Dedifferentiated amniotic fluid mesenchymal stem cell (primary cell): Measurements from ENCODE around the gene TMEM140.

Experiments used
- DNase-seq: peaks from one replicate; pipeline ENCODE4 v3.0.0-alpha.2; 2016; ENCODE audit errors: extremely low spot score

The TMEM140 gene

GRCh38 chr7:135174941-135175340 lies 27.1 kb downstream of the TMEM140 start:
- no peak for DNase-seq

- DNase-seq, result no peak
These were observed 28.1 kb downstream of the TMEM140 start for GRCh38 chr7:135175931-135176330.

- no peak for DNase-seq
These were observed 29.3 kb downstream of the TMEM140 start for GRCh38 chr7:135177028-135177696.

GRCh38 chr7:135178364-135178763 lies 30.5 kb downstream of the TMEM140 start:
- DNase-seq, result no peak

GRCh38 chr7:135179321-135179925 lies 31.6 kb downstream of the TMEM140 start:
- DNase-seq, result no peak

GRCh38 chr7:135180122-135180521 lies 32.2 kb downstream of the TMEM140 start:
- no peak for DNase-seq

- DNase-seq, result no peak
These were observed 33.5 kb downstream of the TMEM140 start for GRCh38 chr7:135181261-135181928.

GRCh38 chr7:135181929-135182678 lies 34.2 kb downstream of the TMEM140 start:
- DNase-seq, result no peak

- no peak for DNase-seq
These were observed 35.6 kb downstream of the TMEM140 start for GRCh38 chr7:135183478-135183877.

DNA sequence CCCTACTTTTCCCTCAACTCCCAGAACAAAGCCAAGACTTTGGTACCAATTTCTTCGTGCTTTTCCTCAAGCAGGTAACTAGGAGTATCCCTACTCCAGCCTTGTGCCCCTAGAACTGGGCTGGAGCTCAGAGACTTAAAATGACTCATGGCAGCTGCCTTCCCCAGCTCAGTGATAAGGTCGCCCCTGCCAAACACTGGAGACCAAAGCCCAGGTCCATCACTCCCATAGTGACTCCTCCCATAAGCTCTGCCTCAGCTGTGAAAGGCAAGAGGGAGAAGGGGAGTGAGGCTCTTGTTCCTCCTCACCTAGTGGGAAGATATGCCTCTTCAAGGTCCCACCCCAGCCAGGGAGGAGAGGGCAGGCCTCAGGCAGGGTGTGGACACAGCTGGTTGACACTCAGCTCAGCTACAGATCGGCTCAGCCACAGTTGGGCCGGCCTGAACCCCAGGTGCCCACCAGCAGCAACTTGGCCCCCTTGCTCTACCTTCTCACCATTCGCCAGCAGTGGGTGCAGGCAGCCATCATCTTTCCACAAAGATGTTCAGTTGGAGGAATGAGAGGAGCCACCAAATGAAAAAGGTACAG lies 36.5 kb downstream of the TMEM140 start:
- no peak for DNase-seq

GRCh38 chr7:135185471-135186260 lies 37.8 kb downstream of the TMEM140 start:
- DNase-seq, result no peak

DNA sequence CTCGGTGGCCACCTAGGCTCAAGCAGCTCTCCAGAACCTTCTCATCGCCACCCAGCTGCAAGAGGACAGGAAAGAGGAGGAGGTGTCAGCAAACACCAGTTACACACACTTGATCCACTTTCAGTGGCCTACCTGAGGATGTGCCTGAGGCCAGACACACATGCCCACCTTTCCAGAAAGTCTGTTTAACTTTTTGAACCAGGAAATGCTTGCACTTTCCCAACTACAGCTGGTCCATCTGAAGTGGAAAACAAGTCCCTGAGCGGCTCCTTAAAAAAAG lies 38.3 kb downstream of the TMEM140 start:
- DNase-seq, result no peak

DNA sequence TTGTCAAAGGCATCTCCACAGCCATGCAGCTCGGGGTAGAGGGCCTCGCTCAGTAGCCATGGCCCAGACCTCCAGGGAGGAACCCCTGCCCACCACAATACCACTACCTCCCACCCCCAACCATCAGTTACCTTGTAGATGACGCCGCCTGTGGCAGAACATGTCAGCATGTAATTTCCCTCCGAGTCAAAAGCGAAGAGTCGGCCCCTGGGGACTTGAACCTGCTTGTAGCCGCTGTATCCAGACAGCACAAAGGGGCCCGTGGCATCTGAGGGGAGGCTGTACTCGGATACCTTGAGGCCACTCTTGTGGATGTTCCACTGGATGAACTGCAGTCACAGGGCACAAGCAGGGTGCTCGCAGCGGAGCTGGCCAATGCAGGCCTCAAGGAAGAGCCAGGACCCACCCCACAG lies 39.0 kb downstream of the TMEM140 start:
- no peak for DNase-seq

- DNase-seq, result no peak
These were observed 40.6 kb downstream of the TMEM140 start for GRCh38 chr7:135188298-135188984.

DNA sequence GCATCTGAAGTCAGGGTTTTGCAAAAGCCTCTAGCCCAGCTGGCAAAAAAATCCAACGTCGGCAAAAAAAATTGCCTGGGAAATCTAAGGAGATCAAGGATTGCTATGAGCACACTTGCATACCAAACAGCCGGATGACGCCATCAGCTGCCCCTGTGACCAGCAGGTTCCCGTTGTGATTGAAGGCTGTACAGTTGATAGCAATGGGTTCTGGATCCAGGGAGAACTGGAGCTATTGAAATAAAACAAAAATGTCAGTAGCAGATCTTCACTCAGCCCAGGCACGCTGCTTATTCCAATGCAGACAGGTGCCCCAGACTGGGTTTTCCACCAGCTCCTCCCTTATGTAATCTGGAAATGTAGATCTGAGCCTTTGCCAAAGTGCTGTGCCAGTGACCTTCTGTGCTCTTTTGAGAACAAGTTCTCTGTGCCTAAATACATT lies 41.4 kb downstream of the TMEM140 start:
- DNase-seq, result no peak

GRCh38 chr7:135189961-135190360 lies 42.1 kb downstream of the TMEM140 start:
- no peak for DNase-seq

DNA sequence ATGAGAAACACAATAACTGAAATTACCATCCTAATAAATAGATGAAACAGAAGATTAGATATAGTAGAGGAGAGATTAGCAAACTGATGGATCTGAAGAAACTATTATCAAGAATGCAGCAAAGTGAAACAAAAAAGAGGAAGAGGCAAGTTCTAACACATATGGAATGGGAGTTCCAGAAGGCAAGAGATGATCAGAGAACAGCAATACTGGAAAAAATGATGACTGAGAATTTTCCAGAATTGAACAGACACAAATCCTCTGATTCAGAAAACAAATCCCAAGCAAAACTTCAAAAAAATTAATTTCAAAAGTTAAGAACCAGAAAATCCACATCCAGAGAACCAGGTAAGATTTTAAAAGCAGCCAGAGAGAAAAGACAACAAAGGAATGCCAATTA lies 42.8 kb downstream of the TMEM140 start:
- no peak for DNase-seq

DNA sequence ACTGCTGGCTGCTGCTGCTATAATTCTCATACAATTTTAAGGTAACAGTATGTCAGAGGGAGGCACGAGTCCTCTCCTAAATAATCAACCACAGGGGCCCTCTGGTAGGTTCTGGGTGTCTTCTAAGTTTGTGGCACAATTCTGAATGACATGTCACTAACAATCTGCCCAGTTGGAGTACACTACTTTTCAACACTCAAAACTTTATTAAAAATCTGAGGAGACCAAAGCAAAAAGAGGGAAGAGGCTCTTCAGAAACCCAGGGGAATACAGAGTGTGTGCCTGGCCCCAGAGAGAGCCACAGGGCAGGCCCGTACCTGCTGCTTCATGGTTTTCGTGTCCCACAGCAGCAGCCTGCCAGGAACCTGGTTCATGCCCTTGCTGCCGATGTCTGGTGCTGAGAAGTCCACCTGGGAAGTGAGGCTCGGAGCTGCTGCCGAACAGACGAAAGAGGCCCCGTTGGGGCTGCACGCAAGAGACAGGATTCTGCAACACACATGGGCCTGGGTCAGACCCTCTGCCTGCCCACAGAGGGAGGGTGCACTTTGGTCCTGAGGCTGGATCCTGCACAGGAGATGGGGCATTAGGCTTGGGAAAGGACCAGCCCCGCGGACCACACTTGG lies 45.2 kb downstream of the TMEM140 start:
- no peak for DNase-seq

GRCh38 chr7:135193615-135194081 lies 45.8 kb downstream of the TMEM140 start:
- peak; percentile 72 for DNase-seq

GRCh38 chr7:135194494-135195095 lies 46.7 kb downstream of the TMEM140 start:
- no peak for DNase-seq
